SK-N-MC (cell line): ENCODE results near the gene IQSEC1.

Source experiments
- EZH2 ChIP-seq: fragments of 200-600 bp; sonication (generic); IDR thresholded peaks from one replicate; pipeline ENCODE4 v1.6.1; 2017; ENCODE audit warnings: antibody characterized with exemption
- FOXP2 ChIP-seq: optimal IDR thresholded peaks from 2 replicates; pipeline ENCODE3; 2011; ENCODE audit warnings: mild to moderate bottlenecking, moderate library complexity; ENCODE audit not compliant: insufficient read depth; ENCODE audit errors: extremely low read length, control extremely low read depth
- POLR2AphosphoS5 ChIP-seq: IDR thresholded peaks from 2 replicates; pipeline ENCODE4 v1.6.1; 2012; ENCODE audit warnings: mild to moderate bottlenecking, low read depth, low read length, borderline replicate concordance

GRCh38 chr3:13063225-13063624, 10.0 kb downstream of the IQSEC1 start:
- TF ChIP-seq POLR2AphosphoS5 = no peak
- no peak for TF ChIP-seq EZH2
- TF ChIP-seq FOXP2 = no peak
